ENCODE data around the gene NCAN.
"Not testable (repeated sequence)": the region's sequence is repeated elsewhere in the genome, so short reads cannot be mapped to it uniquely, and the experiment has no call there.

Gene NCAN

DNA sequence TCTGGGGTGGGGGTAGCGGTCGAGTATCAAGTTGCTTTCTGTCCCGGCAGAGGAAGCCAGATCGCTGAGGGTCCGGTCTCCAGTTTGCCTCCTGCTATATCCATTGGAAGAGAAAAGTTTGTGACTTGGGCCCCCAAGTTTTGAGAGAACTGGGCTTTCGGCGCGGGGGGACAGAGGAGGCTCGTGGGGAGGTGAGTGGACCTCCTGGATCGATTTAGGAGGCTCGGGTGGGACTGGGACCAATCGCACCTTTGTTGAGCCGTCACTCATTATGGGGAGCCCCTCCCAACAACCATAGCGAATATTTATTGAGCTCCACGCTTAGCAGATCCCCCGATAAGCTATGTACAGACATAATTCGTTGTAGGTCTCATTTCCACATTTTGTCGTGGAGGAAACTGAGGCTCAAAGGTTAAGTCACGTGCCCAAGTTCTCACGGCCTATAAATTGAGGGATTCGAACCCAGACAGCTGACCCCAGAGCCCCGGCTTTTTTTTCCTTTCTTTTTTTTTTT lies 18.8 kb upstream of the NCAN start:
- peak overlapping the region; percentile 94 for H3K27ac ChIP-seq
- DNase-seq (ENCODE audit: low read depth, low spot score) = no peak

DNA sequence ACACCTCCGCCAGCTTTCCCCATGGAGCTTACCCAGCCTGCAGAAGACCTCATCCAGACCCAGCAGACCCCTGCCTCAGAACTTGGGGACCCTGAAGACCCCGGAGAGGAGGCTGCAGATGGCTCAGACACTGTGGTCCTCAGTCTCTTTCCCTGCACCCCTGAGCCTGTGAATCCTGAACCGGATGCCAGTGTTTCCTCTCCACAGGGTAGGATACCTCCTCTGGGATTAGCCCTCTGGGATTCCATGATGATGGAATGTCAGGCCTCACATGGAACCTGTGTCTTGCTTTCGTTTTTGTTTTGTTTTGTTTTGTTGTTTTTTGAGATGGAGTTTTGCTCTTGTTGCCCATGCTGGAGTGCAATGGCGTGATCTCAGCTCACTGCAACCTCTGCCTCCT lies 17.8 kb upstream of the NCAN start:
- peak overlapping the region; percentile 94 for H3K27ac ChIP-seq
- DNase-seq (ENCODE audit: low read depth, low spot score) = no peak

DNA sequence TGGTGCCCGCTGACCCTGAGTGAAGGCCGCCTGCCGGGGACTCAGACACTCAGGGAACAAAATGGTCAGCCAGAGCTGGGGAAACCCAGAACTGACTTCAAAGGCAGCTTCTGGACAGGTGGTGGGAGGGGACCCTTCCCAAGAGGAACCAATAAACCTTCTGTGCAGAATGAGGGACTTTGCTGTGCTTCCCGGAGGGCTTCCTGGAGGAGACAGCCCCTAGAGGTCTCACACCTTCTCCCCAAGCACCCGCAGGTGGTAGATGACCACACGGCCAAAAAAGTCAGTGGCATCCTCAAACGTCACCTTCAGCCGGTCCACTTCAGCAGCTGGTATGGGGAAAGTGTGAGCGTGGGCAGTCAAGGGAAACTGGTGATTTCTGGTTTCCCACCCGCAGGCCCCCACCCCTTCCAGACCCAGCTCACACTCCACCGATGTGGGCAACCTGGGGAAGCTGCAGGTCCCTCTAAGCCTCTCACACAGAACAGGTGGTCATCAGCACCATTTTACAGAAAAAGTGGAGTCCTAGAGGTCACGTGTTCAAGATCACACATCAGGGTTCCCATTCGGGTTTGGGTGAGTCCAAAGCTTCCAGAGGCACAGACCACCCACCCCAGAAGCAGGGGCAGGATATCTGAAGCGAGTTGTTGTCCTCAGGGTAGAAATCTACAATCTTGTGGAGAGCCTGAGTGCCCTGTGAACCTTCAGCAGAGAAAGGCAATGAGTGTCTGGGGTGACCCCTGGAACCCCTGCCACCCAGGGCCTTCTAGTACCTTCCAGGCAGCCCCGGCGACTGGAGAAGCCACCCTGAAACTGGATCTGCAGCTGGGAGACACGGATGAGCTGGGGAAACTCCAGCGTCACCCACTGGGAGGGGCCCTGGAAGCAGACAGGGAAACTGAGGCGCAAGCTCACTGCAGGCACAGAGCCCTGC lies 9.8 kb upstream of the NCAN start:
- DNase-seq (ENCODE audit: low read depth, low spot score) = no peak
- no peak overlapping the region for H3K27ac ChIP-seq

DNA sequence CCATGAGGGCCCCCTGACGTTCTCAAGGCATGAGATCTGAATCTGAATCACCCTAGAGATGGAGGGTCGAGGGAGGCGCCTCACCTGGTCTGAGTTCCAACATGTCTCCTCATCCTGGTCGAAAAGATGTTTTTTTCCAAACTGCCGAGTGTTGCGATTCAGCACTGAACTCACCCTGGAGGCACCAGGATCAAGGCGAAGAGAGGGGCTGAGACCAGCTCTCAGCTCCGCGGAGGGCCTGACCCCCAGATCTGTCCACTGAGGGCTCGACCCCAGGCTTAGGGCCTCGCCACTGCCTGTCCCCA lies 9.1 kb upstream of the NCAN start:
- DNase-seq (ENCODE audit: low read depth, low spot score) = no peak
- peak overlapping the region; percentile 51 for H3K27ac ChIP-seq

DNA sequence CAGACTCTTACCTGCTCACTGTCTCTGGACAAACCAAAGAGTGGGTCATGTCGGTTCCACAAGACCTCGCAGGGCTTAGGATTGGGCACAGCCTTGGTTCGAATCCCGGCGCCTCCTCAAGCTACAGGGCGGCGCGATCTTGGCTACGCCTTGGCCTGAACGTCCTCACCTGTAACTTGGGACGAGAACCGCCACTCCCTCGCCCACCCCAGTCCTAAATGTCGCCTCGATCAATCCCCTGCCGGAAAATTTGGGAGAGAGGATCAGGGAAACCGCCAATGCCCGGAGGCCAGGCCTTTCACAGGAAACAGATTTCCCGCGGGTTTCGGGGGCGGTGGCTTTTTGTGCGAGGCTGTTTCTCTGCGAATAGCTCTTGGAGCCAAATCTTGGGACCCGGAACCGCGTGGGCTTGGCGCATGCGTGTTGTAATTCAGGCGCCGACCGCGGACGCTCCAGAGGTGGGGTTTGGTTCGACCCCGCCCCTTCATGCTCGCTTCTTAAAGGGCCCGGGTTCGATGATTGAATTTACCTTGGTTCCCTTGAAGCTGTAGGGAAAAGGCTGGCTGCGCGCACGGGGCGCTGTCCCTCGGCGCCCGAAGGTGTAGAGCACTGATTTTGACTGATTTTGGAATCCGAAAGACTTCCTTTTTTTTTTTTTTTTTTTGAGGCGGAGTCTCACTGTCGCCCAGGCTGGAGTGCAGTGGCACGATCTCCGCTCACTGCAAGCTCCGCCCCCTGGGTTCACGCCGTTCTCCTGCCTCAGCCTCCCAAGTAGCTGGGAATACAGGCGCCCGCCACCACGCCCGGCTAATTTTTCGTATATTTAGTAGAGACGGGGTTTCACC lies 8.5 kb upstream of the NCAN start, which contains the start of gene NR2C2AP:
Gene NR2C2AP (minus strand): TSS at position 403 of the 845 bp plus-strand sequence. CDS start 354 bp downstream, at position 49.
- peak within 1 kb of the TSS; percentile 51 for H3K27ac ChIP-seq
- peak; percentile 40 for DNase-seq (ENCODE audit: low read depth, low spot score)

DNA sequence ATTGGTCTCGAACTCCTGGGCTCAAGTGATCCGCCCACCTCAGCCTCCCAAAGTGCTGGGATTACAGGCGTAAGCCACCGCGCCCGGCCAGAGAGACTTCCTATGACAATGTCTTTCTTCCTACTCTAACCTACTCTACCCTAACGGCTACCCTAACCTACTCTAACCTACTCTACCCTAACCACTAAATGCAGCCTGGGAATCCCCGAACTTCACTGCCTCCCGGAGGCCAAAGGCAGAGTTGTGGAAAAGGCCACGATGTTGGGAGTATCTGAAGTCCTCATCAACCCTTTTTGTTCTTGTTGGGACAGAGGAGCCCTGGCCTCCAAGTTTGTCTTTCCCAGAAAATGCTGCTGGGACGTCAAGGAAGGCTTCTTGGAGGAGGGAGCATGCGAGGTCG lies 7.6 kb upstream of the NCAN start:
- no peak overlapping the region for H3K27ac ChIP-seq
- DNase-seq (ENCODE audit: low read depth, low spot score) = no peak

DNA sequence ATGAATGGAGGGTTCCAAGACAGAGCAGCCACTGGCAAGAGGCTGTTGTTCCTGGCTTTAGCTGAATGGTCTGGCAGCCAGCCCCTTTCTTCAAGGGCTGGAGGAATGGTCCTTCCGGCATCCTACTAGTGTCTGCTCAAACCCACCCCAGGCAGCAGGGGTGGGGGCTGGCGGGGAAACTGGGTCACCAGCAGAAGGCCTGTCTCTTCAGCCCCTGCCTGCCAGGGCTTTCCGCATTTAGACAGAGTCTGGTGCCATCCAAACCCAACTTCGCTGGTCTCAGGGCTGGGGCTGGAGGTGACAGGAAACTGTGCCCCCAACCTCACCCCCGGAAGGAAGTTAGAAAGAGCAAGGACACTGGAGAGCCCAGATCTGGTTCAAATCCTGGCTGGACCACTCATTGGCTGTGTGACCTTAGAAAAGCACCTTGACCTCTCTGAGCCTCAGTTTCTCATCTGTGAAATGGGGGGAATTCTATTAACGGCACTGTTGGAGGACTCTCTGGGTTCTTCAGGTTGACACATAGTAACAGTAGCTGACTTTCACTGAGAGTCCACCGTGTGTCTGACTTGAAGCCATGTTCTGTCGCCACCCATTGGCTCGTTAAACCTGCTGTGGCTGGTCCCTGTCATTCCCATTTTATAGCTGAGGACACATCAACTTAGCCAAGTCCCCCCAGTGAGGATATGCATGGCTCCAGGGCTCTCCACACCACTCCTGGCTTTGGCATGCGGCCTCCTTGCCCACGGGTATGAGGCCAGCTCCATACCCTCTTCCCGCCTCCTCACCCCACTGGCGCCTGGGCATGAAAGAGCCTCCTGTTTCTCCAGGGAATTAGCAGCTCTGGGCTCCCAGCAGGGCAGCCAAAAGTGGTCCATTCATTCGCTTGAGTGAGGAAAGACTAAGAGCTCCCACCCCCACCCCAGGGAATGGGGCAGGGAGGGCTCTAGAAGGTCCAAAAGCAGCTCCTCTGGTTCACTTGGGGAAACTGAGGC lies 6.0 kb upstream of the NCAN start:
- DNase-seq (ENCODE audit: low read depth, low spot score) = no peak

DNA sequence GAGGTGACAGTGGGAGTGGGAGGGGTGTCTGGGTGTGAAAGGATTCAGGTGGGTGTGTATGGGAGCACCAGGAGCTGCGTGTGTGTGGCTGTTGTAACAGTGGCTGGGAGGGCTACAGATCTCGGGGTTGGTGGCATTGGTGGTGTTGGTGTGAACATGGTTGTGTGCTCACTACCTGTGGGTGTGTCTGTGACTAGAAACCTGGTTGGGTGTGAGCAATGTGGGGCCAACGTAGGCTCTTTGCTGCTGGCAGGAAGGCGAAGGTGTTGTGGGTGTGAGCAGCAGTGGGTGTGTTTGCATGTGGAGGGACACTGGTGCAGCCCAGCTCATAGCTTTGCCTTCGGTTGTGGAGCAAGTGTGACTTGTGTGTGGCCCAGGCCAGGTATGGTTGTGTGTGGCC lies 4.8 kb upstream of the NCAN start:
- H3K27ac ChIP-seq = no peak overlapping the region

More for the DNA sequence above, 6.0 kb upstream of the NCAN start:
- no peak overlapping the region for H3K27ac ChIP-seq

DNA sequence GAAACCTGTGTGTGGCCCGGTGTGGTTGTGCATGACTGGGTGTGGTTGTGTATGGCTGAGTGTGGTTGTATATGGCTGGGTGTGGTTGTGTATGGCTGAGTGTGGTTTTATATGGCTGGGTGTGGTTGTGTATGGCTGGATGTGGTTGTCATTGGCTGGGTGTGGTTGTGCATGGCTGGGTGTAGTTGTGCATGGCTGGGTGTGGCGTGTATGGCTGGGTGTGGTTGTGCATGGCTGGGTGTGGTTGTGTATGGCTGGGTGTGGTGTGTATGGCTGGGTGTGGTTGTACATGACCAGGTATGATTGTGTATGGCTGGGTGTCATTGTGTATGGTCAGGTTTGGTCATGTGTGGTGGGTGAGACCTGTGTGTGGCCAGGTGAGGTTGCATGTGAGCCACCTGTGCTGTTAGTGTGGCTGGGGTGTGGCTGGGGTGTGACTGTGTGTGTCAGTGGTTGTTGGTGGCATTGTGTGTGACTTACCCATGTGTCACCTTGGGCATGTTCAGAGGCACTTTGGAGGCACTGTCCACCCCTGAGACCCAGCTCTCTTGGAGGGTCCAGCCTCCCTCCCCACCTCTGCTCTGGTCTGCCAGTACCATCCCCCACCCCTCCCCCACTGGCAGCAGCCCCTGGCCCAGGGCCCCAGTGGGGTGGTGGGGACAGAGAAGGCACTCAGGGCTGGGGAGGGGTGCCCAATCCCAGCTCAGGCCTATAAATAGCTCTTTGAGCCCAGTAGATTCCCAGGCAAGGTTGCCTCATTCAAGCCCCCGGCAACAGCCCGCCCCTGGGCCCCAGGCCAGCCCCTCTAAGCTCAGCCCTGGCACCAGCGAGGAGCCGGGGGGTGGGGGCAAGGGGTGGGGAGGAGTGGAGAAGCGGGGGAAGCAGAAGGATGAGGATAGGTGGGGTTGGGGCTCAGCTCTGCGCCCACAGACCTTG lies 3.9 kb upstream of the NCAN start:
- no peak for DNase-seq (ENCODE audit: low read depth, low spot score)
- H3K27ac ChIP-seq = peak overlapping the region; percentile 45

More for the DNA sequence above, 4.8 kb upstream of the NCAN start:
- DNase-seq (ENCODE audit: low read depth, low spot score) = no peak

DNA sequence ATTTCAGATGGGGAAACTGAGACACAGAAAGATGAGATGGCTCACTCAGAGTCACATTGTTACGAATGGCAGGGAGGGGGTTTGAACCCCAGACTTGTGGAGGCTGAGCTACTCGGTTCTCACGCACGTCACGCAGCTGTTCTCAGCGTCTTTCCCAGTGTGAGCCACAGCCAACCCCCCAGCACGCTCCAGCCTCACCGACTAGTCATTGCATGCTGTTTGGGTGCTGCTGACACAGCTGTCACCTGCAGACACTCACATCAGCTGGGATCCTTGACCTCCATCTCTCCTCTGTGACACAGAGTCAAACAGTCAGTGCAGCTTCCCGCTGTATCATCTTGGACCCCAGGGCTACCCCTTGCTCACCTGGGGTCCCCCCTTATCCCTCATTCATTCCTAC lies 2.4 kb upstream of the NCAN start:
- H3K27ac ChIP-seq = no peak overlapping the region

DNA sequence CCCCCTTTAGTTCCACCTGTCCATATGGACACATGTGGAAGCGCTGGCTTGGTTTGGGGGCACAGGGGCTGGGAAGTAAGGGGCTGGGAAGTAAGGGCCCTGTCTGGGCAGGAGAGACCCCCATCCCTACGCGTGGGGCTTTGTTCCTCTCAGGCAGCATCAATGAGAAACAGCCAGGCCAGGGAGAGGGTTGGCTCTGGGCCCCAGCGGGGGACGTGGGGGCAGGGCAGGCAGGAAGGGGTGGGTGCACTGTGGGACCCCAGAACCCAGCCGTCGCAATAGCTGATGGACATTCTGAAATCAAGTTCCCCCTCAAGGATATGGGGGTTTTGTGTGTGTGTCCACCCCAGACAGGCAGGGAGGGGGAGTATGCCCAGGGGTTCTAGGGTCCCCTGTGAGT lies 1.2 kb downstream of the NCAN start:
- no peak overlapping the region for H3K27ac ChIP-seq
- DNase-seq (ENCODE audit: low read depth, low spot score) = no peak

More for the DNA sequence above, 2.4 kb upstream of the NCAN start:
- no peak for DNase-seq (ENCODE audit: low read depth, low spot score)

DNA sequence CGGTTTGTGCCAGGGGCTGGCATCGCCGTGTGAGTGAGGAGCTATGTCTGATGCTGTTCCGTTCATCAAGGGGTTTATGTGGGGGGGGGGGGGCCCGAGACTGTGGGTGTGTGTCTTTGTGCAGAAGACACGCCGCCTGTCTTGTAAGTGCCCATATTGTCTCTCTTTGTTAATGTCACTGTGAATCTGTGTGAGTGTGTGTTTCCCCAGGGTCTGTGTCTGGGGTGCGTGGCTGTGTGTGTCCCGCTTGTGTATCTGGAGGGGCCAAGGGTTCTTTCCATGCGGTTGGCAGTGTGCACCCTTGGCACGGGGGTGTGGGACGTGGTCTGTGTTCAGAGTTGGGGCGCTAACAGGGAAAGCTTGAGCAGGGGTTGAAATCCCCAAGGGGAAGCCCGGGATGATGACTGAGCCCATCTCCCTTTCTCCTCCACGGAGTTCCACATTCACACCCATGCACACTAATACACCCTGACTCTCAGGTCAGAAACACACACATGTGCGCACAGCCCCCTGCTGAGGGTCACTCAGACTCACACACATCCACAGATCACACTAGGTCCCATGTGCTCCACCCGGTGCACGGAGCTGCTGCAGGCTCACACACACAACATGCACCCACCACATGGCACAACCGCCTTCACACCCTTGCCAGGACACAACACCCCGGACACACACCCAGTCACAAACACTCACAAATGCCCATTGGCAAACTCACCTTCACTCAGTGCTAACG lies 1.8 kb downstream of the NCAN start:
- DNase-seq (ENCODE audit: low read depth, low spot score) = no peak
- no peak overlapping the region for H3K27ac ChIP-seq

DNA sequence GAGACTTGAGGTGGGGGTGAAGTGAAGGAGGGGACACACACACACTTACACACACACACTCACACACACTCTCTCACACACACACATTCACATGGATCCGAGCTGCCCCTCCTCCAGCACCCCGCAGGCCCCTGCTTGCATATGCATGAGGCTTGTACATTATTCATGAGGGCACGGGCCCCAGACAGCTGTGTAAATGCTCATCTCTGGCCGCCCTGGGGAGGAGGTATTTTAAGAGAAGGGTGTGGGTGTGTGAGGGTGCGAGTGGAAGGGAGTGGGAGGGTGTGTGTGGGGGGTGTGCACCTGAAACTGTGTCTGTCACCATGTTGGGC lies 2.4 kb downstream of the NCAN start:
- DNase-seq (ENCODE audit: low read depth, low spot score) = no peak
- H3K27ac ChIP-seq = no peak overlapping the region

DNA sequence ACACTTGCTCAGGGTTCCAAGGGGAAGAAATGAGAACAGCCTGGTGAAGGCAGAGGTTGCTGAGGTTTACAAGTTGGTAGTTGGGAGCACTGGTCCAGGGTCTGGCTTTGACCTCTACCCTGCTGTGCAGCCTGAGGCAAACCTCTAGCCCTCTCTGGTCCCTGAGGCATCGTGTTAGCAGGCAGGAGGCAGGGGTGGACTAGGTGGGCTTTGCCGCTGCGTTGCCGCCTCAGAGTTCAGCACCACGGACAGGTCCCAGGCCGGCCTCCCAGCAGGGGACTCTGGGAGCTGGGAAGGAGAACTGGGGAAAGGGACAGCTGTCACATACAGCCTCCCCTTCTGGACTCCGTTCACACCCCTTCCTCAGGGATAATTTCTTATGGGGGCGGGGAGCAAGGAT lies 3.1 kb downstream of the NCAN start:
- H3K27ac ChIP-seq = no peak overlapping the region
- DNase-seq (ENCODE audit: low read depth, low spot score) = no peak

DNA sequence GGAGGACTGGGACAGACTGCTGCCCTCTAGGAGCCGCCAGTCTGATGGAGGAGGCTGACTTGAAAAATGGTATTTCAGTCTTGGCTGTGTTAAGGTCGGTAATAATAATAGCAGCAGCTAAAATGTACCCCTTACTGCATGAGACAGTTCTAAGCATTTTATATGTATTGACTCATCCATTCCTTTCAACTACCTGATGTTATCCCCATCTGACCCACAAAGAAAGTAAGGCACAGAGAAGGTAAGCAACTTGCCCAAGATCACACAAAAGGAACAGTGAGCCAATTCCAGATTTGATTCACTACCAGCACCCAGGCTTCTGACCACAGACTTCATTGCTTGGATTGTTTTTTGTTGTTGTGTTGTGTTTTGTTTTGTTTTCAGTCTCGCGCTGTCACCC lies 4.0 kb downstream of the NCAN start:
- DNase-seq (ENCODE audit: low read depth, low spot score) = no peak

DNA sequence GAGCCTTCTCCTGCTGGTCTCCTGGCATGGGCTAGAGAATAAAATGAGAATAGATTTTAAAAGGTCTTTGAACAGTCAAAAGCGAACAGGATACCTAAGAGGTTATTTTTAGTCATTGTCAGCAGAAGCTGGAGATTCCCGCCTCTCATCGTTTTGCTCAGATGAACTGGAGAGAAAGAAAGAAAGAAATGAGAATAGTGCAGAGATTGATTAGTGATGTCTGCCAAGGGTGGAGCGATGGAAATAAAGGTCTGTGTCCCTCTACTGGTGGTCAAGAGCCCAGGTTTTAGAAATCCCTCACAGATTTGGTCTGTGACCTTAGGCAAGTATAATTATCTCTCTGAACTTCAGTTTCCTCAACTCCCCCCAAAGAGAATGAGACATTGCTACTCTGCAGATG lies 5.3 kb downstream of the NCAN start:
- no peak for DNase-seq (ENCODE audit: low read depth, low spot score)
- H3K27ac ChIP-seq = no peak overlapping the region

More for the DNA sequence above, 4.0 kb downstream of the NCAN start:
- H3K27ac ChIP-seq = no peak overlapping the region

DNA sequence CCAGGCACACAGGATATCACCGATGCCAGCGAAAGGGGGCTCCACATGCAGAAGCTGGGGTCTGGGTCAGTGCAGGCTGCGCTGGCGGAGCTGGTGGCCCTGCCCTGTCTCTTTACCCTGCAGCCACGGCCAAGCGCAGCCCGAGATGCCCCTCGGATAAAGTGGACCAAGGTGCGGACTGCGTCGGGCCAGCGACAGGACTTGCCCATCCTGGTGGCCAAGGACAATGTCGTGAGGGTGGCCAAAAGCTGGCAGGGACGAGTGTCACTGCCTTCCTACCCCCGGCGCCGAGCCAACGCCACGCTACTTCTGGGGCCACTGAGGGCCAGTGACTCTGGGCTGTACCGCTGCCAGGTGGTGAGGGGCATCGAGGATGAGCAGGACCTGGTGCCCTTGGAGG lies 7.2 kb downstream of the NCAN start:
- DNase-seq (ENCODE audit: low read depth, low spot score) = no peak
- H3K27ac ChIP-seq = no peak overlapping the region

DNA sequence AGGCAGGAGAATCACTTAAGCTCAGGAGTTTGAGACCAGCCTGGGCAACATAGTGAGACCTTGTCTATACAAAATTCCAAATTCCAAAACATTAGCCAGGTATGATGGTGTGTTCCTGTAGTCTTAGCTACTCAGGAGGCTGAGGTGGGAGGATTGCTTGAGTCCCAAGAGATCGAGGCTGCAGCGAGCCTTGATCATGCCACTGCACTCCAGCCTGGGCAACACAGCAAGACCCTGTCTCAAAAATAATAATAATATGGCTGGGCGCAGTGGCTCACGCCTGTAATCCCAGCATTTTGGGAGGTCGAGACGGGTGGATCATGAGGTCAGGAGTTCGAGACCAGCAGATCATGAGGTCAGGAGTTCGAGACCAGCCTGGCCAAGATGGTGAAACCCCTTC lies 9.2 kb downstream of the NCAN start:
- not testable (repeated sequence) for DNase-seq (ENCODE audit: low read depth, low spot score); H3K27ac ChIP-seq
